HG03039 (cell line): Measurements from ENCODE around the gene ZNF598.
"Not testable (repeated sequence)": the region's sequence is repeated elsewhere in the genome, so short reads cannot be mapped to it uniquely, and the experiment has no call there.

Source experiments
- ATAC-seq: cut with Tn5 transposase; IDR thresholded peaks from one replicate; pipeline ENCODE4 v1.9.1; 2021; ENCODE audit warnings: mild to moderate bottlenecking, moderate library complexity; ENCODE audit not compliant: unreplicated experiment

Gene ZNF598

DNA sequence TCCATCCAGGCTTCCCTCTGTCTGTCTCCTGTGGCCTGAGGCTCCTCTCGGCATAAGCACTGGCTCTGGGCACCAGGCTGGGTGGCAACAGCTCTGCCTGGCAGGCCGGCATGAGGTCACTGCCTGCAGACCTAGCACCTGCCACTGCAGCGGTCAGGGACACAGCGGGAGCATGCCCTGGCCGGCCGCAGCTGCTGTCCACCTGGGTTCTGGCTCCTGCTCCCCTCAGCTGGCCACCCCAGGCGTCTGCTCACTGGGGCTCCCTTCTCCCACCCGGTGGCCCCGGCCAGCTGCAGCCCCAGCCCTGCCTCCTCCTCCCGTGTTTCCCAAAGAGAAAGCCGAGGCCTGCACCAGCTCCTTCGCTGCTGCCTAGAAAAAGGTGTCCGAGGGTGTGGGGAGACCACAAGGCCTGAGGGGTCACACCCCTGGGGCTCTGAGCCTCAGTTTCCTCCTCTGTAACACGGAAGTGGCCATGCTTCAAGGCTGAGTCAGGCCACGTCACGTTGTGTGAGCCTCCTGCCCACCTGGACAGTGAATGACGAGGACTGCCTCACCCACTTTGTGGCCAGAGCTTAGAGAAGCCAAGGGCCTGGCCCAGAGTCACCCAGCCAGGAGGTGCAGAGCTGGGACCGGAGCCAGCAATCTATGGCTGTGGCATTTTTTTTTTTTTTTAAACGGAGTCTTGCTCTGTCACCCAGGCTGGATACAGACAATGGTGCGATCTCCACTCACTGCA lies 31.3 kb upstream of the ZNF598 start:
- no peak for ATAC-seq

DNA sequence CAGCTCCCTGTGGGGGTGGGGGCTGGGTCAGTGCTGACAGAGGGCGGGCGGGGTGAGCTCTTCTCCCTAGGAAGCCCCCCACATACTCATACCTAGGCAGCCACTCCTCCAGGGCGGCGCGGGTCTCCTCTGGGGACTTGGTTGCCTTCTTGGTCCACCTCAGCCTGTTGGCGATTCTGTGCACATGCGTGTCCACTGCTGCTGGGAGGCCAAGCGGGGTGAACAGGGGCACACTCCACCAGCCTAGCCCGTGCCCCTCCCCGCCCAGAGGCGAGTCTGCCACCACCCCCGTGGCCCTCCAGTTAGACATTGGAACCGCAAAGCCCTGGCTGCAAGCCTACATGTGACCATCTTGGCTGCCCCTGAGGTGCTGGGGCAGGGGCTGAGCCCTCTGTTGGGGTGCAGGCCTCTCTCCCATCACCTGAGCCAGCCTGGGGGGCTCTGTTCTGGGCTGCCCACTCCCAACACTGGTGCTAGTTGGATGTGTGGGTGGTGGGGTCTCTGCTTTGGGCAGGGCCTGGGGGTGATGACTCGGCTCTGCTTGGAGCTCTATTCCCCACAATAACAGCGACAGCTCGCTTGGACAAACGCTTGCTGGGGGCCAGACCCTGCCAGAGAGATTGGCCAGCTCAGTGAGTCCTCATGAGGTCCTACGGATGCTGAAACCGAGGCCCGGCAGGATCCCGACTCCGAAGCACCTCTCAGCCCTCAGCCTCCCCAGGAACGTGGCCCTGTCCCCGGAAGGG lies 30.6 kb upstream of the ZNF598 start:
- no peak for ATAC-seq

DNA sequence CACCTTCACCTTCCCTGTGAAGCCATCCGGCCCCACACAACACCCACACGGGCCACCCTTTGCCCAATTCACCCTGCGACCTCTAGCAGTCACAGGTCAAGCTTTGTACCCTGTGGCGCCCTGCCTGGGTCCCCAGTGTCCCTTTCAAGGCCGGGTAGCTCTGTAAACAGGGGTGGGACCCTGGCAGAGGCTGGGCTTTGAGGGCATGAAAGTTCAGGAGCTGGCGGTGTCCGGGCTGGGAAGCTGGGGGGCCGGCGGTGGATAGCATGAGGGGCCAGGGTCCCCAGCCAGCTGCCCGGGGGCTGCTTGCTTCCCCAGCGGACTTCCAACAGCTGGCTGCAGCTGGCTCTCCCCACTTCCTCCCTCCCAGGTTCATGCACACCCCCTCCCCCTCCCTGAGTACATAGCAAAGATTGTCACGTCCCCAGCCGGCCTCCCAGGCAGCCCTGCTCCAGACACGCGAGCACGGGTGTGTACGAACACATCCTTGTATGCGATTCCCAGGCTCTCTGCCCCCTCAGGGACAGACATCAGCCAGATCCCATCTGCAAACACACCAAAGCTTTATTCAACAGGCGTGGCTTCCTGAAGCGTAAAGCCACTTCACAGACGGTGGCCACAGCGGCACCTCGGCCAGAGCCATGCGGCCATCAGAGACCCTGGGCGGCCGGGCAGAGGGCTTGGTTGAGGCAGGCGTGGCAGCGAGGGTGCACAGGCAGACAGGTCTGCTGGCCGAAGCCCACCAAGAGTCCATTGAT lies 29.8 kb upstream of the ZNF598 start:
- ATAC-seq = no peak

DNA sequence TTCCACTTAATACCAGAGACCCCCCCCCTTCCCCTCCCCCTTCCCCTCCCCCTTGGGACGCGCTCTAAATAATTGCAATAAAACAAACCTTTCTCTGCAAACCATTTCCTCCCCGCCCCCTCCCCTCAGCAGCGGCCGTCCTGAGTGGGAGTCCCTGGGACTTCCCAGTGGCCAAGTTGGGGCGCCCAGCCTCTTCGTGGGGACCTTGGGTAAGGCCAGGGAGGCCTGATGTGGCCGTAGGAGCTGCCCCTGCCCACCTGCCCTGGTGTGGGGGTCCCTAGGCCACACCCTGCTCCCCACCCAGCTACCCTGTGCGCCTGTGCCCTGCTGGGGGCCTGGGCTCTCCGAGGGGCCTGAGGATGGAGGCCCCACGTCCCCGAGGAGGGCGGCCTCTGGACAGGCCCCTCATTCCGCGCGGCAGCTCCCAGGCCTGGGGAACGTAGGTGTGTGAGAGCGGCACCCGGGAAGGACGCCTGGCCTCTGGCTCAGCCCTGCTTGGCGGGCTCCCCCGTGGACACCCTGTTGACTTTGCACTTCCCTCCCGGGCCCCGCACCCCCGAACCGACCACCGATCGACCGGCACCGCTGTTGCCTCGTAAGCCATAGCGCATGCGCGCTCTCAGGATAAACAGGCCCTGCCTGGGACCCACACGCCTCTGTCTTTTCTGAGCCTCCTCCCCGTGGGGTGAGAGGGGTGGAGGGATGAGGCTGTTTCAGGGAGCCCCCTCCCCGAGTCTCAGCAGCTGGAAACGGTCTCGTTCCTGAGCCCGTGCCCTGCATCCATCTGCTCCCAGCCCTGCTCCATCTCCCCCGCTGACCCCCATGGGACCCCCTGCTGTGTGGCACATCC lies 29.0 kb upstream of the ZNF598 start:
- ATAC-seq = no peak

DNA sequence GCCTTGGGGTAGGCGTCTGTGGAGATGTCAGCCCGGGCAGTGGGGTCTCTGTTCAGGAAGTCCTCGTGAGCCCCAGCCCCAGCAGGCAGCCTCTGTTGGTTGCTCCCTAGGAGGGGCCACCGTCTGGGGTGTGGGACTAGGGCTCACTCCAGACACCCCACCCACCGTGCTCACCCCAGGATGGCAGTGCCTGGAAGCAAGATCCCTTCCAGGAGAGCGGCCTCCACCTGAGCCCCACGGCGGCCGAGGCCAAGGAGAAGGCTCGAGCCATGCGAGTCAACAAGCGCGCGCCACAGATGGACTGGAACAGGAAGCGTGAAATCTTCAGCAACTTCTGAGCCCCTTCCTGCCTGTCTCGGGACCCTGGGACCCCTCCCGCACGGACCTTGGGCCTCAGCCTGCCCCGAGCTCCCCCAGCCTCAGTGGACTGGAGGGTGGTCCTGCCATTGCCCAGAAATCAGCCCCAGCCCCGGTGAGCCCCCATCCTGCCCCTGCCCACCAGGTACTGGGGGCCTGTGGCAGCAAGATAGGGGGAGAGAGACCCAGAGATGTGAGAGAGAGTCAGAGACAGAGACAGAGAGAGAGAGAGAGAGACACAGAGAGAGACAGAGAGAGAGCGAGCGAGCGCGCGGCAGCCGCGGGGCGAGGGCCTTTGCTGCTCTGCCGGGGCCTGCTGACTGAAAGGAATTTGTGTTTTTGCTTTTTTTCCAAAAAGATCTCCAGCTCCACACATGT lies 28.2 kb upstream of the ZNF598 start:
- no peak for ATAC-seq

DNA sequence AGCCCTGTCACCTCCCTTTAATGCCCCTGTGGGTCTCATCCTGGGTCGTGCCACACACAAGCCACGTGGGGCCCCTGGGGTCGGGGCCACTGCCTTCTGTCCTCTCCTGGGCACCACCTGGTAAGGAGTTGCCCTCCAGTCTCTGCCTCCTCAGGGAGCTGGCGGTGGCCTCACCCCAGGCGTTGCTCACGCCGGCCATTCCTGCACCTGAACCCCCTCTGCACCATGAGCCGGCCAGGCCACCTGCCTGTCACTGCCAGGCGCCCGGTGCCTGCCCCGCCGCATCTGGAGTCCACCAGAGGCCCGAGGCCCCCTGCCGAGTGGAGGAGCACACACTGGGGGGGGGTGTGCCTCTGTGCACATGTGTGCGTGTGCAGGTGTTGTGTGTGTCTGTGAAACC lies 27.5 kb upstream of the ZNF598 start:
- ATAC-seq = no peak

DNA sequence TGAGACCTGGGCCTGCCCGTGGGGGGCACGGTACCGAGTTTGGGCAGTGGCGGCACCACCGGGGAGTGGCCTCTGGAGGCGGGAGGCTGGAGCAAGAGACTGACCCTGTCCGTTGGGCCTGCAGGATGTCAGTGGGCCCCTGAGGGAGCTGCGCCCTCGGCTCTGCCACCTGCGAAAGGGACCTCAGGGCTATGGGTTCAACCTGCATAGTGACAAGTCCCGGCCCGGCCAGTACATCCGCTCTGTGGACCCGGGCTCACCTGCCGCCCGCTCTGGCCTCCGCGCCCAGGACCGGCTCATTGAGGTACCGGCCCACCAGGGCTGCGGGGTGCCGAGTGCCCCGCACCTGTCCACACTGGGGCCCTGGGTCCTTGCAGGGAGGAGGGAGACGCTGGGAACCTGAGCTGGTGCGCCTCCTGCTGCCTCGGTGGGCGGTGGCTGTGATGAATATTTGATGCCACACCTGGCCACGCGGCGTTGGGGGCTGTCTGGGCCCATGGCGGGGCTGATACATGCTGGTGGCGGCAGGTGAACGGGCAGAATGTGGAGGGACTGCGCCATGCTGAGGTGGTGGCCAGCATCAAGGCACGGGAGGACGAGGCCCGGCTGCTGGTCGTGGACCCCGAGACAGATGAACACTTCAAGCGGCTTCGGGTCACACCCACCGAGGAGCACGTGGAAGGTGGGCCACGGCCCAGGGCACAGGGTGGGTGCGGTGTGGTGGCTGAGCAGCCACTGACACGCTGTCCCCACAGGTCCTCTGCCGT lies 26.8 kb upstream of the ZNF598 start:
- ATAC-seq = no peak

DNA sequence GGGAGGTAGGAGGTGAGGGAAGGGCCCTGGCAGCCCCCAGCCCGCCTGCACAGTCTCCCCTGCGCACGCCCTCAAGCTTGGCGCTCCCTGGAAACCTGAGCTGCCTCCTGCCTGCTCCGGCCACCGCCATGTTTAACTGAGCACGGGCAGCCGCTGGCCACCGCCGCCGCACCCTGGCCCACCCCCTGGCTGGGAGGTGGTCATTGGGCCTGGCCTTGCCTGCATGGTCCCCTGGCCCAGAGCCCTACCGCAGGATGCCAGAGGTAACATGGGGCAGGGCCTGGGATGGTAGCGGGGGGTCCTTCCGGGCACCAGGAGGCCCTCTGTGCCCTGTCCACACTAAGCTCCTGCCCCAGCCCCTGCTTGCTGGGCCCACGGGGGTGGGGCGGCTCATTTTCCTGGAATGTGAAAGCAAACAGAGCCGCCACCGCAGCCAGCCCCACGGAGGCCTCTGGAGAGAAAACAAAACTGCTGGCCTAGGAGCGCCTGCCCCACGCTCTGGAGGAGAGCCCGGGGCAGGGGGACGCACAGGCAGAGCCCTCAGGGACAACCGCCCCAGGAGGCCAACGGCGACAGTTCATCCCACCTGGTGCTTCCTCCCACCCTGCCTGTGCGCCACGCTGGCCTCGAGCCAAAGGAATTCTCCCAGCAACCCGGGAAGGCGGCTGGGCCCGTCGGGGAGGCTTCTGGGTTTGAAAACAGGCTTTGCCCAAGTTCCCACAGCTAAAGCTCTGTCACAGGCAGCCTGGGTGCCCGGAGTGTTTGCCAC lies 26.0 kb upstream of the ZNF598 start:
- ATAC-seq = no peak

DNA sequence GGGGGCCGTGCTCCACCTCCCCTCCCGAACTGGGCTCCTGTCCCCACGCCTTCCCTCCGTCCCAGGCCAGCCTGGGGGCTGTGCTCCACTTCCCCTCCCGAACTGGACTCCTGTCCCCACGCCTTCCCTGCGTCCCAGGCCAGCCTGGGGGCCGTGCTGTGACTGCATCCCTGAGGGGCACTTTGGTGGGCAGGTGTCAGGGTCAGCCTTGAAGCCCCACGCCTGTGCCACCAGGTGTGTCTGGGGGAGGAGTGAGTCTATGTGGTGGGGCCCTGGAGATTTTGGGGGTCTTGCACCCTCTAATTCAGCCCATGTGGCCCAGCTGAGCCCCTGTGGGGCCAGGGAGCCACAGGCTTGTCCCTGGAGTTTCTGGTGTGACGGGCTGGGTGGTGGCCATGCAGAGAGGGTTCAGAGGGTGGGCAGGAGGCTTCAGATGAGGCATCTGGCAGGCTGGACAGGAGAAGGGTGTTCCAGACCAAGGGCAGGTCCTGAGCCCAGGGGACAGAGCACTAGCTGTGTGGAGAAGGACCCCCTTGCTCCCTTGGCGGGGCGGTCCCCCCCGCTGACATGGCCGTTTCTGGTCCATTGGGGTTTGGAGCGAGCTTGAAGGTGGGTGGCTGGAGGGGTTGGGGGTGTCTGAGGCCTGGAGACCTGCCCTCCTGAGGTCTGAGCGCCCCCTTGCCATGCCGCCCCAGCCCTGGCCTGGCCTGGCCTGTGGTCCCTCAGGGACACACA lies 25.2 kb upstream of the ZNF598 start:
- ATAC-seq = no peak

DNA sequence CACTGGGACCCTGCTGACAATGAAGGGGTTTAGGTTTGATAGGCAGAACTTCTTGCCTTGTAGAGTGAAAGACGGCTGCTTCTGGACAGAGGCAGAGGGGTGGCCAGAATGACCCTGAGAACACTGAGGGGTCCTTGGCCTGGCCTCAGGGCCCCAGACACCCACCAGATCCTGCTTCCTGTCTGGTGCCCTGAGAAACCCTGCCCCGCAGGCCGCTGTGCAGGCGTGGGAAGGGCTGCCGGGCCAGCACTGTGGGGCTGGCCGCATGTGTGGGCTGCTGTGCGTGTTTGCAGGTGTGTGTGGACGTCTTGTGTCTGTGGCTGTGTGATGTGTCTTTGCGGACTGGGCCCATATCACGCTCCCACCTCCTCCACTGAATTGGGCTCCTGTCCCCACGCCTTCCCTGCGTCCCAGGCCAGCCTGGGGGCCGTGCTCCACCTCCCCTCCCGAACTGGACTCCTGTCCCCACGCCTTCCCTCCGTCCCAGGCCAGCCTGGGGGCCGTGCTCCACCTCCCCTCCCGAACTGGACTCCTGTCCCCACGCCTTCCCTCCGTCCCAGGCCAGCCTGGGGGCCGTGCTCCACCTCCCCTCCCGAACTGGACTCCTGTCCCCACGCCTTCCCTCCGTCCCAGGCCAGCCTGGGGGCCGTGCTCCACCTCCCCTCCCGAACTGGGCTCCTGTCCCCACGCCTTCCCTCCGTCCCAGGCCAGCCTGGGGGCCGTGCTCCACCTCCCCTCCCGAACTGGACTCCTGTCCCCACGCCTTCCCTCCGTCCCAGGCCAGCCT lies 24.5 kb upstream of the ZNF598 start:
- not testable (repeated sequence) for ATAC-seq

DNA sequence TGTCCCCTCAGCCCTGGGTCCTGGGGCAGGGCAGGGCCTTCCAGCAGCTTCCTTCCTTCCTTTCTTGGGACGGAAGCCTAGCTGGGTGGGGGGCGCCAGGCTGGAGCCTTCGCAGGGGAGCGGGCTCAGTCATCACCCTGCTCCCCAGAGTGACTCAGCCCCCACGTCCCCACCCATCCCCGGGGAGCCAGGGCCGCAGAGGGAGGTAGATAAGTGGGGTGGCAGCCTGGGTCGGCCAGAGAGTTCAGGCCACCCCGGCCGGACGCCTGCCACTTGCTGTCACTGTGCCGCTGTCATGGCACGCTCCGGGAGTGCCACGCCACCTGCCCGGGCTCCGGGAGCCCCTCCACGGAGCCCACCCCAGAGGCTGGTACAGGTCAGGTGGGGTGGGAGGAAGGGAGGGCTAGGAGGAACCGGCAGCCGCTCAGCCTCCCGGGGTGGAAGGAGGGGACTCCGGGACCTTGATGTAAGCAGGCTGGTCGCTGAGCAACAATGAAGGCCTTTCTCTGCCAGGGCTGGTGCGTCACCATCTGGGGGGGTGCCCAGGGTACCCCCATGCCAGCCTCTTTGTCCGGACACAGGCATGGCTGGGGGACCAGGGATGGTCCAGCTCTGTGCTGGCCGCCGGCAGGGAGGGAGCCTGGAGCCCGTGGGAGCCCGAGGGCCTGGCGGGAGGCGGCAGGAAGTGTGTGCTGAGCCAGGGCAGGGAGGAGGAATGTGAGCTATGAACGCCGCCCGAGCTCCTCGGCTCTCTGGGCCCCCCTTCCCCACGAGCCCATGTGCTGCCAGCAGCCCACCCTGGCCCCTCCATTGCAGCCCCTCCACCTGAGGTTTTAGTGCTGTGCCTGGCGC lies 23.7 kb upstream of the ZNF598 start:
- ATAC-seq = no peak

DNA sequence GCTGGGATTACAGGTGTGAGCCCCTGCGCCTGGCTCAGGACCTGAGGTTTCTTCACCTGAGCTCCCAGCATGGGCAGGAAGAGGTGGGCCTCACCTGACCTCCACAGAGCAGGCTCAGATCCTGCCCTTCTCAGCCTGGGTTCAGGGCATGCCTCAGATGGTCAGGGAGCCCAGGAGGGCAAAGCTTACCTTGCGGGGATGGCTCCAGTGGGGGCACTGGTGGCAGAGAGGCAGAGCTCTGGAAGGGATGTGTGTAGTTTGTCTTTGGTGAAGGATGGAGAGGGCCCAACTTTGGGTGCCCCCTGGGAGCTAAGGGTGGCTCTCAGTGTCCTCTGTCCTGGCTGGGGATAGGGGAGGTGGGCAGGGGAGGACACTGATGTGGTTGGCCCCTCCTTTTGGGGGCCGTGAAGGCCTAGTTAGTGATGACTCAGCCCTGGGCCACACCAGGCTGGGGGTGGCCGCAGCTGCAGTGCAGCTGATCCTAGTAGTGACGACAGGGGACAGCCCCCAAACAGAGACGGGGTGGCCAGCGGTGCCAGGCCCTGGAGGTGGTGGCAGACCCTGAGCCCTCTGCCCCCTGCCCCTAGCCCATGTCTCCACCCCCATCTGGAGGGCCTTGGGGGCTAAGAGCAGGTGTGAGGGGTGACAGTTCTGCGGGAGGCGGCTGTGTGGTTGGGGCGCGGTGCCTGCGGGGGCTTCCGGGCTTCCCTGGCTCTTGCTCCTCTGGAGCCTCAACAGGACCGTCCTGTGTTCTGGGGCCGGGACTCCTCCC lies 22.9 kb upstream of the ZNF598 start:
- no peak for ATAC-seq

DNA sequence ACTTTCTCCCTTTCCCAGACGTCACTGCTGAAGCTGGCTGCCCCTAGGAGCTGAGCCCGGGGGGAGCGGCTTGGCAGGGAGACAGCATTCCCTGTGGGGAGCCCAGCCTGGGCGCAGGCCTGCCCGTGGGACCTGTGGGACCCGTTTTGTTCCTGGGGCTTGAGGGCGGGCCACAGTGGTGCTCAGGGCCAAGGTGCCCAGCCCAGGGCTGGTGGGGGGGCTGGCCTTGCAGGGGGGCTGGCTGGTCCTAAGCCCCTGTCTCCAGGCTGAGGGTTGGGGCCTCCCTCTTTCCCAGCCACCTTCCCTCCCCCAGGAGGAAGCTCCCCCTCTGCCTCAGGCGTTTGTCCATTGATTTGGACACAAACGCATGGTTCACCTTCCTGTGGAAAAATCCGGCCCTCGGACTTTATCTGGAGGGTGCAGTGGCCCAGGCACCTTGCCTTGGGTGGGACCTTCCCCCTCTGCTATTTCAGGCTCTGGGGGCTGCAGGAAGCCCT lies 21.5 kb upstream of the ZNF598 start:
- ATAC-seq = no peak

DNA sequence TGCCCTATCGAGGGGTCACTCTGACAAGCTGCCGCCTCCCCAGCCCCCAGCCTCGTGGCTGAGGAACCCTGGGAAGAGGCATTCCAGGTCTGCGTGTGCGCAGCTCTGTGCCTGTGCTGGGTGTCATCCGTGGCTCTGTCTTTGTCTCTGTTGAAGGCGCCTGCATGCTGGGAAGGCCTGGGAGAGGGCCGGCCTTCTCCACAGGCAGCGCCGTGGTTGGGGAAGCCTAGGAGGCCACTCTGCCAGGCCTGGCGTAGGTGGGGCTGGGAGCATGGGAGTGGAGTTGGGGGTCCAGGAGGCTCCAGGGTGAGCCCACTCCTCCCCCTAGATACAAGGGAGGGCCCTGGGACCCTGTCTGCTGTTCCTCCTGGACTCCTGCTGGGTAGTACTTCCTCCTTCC lies 20.4 kb upstream of the ZNF598 start:
- ATAC-seq = no peak

DNA sequence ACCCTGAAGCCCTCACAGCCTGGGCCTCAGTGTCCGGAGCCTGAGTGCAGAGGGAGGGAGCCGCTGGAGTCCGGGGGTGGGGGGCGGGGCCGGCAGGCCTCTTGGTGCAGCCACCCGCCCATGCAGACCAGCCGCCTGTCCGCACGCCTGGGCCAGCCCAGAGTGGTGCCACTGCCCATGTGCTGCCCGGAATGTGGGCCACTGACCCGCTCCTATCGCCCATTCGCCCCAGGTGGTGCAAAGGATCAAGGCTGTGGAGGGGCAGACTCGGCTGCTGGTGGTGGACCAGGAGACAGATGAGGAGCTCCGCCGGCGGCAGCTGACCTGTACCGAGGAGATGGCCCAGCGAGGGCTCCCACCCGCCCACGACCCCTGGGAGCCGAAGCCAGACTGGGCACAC lies 19.7 kb upstream of the ZNF598 start:
- ATAC-seq = no peak
